Measurements from ENCODE around the gene GORASP2.

DNA sequence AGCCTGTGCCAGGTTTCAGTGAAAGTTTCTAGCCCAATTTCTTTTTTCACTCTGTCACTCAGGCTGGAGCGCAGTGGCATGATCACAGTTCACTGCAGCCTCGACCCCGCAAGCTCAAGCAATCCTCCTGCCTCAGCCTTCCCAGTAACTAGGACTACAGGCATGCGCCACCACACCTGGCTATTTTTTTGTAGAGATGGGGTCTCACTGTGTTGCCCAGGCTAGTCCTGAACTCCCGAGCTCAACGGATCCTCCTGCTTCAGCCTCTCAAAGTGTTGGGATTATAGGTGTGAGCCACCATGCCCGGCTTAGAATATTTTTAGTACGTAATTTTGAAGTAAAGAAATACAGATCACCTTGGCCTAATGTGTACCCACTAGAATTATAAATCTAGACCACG is 87.1 kb downstream of the GORASP2 start:
- TF ChIP-seq, protein P1, sequence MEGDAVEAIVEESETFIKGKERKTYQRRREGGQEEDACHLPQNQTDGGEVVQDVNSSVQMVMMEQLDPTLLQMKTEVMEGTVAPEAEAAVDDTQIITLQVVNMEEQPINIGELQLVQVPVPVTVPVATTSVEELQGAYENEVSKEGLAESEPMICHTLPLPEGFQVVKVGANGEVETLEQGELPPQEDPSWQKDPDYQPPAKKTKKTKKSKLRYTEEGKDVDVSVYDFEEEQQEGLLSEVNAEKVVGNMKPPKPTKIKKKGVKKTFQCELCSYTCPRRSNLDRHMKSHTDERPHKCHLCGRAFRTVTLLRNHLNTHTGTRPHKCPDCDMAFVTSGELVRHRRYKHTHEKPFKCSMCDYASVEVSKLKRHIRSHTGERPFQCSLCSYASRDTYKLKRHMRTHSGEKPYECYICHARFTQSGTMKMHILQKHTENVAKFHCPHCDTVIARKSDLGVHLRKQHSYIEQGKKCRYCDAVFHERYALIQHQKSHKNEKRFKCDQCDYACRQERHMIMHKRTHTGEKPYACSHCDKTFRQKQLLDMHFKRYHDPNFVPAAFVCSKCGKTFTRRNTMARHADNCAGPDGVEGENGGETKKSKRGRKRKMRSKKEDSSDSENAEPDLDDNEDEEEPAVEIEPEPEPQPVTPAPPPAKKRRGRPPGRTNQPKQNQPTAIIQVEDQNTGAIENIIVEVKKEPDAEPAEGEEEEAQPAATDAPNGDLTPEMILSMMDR (conservative IDR thresholded peaks at IDR 0.05; ENCODE audit: low read depth, low read length): no peak
- TF ChIP-seq EZH2 (IDR thresholded peaks at IDR 0.05; ENCODE audit: low read length, unreplicated experiment): no peak

All from PC-3 (cell line).